NCI-H748 (cell line): Measurements from ENCODE around the gene ANKRD16.
"Not testable (repeated sequence)": the region's sequence is repeated elsewhere in the genome, so short reads cannot be mapped to it uniquely, and the experiment has no call there.

Experiments
- DNase-seq: peaks from one replicate; lab custom pipeline; 2025; ENCODE audit not compliant: unreplicated experiment; lab: John Stamatoyannopoulos, UW

Gene ANKRD16

DNA sequence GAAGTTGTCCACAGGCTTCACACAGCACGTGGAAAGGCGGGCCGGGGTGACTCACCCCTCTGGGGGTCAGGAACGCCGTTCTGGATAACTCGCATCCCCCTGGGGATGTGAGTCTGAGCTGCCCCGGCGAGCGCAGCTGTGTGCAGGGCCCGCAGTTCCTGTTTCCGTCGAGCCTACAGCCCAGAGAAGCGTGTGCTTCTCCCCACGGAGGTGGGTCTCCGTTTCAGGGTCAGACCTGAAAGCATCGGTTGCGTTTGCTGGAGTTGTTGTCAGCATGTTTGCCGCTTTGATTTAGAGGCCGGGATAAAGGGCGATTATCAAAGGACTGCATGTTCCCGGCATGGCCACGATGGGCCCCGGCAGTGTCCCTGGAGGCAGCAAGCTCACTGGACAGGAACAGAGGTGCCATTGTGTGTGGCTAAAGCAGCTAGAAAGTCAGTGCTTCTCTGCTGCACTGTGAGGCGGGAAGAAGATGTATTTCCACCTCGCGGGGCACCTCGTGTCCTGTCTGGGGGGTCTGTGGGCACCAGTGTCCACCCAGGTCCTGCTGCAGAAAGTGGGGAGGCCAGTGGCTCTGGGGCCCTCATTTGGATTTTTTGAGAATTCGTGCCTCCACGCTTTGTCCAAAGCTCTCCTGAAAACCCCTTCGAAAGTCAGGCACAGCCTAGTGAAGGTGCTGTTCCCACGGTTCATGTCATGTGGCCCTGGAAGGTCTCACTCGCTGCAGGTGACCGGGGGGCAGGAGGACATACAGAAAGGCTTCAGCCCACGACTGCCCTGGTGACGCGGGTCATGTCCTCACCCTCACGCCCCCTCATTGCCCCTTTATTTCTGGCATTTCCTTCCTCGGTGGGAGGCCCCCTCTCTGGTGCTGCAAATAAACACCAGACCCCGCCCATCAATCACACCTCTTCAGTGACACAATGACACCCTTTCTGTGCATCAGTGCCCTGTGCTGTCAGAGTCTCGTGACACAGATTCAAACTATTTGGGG is 49.1 kb downstream of the ANKRD16 start:
- DNase-seq = no peak

DNA sequence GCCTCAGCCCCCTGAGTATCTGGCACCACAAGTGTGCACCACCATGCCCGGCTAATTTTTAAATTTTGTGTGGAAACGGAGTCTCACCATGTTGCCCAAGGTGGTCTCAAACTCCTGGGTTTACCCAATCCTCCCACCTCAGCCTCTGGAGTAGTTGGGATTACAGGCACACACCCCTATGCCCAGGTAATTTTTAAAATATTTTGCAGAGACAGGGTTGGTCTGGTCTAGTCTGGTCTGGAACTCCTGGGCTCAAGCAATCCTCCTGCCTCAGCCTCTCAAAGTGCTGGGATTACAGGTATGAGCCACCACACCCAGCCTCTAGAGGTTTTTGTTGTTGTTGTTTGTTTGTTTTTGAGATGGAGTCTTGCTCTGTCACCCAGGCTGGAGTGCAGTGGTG is 53.5 kb downstream of the ANKRD16 start:
- DNase-seq = not testable (repeated sequence)

DNA sequence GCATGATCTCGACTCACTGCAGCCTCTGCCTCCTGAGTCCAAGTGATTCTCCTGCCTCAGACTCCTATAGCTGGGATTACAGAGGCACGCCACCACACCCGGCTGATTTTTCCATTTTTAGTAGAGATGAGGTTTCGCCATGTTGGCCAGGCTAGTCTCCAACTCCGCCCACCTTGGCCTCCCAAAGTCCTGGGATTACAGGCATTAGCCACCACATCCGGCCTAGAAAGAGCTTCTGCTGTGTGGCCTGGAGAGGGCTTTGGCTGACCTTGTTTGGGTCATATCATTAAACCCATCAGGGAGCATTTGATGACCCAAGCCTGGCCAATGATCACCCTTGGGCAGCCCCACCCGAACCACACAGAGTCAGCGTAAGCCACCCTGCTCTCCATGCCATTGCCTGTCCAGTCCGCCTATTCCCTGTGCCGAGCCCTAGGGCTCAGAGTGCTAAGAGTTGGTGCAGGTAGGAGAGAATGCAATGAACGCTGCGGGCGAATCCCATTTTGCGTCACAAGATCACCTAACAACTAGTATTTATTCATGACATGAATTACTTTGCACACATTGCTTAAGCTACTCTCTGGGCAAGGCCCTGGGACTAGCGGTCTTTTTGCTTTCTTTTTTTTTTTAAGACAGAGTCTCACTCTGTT is 54.1 kb downstream of the ANKRD16 start:
- DNase-seq = no peak

DNA sequence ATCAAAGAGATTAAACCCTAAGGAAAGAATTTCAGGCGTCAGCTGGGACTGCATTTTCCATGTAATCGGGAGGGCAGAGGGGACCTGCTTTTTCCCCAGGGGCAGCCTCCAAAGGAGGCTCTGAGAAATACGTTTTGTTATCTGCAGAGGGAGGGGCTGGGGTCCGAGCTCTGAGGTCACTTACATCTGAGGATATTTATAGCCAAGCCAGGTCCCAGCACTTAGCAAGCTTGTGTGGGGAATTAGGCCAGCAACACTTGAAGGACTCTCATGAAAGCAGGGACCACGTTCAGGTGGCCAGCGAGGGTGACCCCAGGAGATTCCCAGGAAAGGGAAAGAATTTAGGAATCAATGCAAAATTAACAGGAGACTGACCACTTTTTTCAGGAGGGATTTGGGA is 55.9 kb downstream of the ANKRD16 start:
- DNase-seq = no peak

DNA sequence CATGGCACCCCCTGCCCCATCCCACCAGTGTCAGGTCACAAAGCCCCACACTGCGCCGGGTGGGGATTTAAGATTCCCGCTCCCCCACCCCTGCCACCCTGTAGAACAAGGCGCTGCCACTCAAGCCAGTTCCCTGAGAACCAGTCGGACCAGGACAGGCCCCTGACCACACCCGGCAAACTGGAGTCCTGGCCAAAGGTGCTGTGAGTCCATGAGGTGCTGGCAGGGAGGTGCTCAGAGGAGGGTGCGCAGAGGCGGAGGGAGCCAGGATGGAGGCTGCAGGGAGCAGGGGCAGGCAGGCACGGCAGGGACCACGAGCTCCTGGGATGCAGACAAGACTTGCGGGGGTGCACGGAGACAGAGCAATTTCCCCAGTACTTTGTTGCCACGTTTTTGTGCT is 56.7 kb downstream of the ANKRD16 start:
- no peak for DNase-seq

DNA sequence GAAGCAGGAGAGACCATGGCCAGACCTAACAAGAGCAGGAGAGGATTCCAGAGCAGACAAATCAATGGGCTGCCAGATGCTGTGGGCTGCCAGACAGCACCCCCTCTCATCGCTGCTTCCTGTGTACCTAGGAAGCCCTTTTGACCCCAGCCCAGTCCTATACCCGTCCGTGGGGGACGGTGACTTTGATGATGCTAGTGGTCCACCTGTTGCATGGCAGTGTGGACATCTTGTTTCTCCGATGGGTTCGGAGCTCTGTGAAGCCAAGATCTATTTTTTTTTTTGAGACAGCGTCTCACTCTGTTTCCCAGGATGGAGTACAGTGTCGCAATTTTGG is 58.3 kb downstream of the ANKRD16 start:
- DNase-seq = no peak

DNA sequence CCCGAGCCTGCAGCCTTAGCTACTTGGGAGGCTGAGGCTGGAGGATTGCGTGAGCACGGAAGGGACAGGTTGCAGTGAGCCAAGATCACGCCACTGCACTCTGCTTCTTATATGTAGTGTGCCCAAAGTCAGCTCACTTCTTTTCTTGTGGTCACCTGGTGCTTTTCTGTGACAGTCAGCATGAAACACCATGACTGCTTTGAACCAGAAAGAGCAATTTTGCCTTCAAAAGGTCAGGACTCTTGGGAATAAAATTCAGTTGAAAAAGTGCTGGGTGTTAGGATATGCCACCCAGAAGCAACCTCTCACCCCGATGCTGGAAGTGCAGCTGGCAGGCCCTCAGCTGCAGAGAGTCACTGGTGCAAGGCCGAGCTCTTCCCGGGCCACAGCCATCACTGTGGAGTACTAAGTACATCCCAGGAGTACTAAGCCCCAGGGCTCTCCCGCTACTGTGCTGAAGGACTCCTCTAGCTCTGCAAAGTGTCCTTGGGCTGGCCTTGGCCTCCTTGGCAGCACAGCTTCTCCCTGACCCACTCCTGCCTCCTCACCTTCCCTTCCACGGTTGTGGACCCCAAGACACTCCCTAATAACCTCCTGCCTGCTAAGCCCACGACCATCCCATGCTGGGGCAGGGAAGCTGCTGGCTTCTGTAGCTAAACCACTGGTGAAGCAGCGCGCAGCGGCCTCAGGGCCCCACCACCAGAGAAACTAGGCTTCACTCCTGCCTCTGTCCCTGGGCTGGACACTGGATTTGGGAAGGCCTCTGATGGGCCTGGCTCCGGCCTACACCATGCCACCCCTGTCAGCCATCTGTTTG is 58.9 kb downstream of the ANKRD16 start:
- no peak for DNase-seq

DNA sequence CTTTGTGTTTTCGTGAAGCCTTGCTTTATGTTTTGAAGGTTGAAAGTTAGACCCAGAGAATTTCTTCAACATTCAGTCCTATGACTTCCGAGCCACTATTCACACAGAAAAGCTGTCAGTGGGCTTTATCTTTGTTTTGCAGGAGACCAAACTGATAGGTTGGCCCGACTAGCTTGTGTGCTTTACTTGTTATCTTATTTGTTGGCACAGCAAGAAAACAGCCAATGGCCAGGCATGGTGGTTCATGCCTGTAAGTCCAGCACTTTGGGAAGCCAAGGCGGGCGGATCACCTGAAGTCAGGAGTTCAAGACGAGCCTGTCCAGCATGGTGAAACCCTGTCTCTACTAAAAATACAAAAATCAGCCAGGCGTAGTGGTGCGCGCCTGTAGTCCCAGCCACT is 60.4 kb downstream of the ANKRD16 start:
- DNase-seq = no peak

DNA sequence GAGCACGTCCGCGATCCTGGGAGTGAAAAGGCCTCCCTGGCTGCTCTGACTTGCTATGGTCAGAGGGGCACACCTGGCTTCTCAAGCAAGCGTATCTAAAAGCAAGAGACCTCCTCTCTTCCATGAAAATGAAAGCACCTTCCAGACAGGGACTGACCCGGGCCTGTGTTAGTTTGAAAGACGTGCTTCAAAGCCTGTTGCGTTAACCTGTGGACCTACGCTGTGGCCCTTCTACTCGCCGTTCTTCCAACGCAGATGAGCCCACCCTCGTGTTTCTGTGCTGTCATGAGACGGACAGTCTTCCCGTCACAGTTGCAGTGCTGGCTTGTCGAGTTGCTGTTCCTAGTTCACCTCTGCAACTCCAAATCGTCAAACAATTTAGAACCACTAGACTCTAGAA is 61.0 kb downstream of the ANKRD16 start:
- DNase-seq = no peak

DNA sequence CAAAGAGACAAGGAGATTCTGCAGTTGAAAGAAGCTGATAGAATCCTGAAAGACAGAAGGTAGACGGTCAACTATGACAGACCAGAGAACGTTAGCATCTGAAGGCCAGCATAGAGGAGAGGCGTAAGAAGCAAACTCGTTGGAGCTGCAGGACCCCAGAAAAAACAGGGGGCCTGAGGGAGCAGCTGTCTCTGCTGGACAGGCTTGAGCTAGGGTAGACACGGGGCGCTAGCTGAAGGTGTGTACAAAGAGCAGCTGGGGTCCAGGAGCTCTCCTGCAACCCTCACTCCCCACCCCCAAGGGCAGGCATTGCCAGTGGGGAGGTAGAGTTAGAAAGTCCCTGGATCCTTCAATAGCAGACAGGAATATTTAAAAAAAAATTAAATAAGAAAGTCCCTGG is 61.9 kb downstream of the ANKRD16 start:
- DNase-seq = no peak

DNA sequence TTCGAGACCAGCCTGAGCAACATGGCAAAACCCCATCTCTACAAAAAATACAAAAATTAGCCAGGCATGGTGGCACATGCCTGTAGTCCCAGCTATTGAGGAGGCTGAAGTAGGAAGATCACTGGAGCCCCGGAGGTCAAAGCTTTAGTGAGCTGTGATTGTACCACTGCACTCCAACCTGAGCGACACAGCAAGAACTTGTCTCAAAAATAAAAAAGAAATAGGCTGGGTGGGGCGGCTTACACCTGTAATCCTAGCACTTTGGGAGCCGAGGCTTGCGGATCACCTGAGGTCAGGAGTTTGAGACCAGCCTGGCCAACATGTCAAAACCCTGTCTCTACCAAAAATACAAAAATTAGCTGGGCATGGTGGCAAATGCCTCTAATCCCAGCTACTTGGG is 63.2 kb downstream of the ANKRD16 start:
- DNase-seq = not testable (repeated sequence)

DNA sequence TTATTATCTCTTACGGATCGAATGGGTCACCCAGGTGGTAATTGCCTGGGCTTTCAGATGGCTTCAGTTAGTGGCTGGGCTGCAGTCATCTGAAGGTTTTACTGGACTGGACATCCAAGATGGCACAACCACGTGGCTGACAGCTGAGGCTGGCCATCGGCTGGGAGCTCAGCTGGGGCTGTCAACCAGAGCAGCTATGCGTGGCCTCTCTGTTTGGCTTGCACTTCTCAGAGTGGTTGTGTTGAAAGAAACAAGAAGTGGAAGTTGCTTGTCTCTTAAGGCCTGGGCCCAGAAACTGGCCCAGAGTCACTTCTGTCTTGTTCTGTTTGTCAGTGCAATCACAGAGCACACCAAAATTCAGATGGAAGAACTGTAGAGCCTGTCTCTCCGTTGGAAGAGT is 70.8 kb downstream of the ANKRD16 start:
- no peak for DNase-seq

DNA sequence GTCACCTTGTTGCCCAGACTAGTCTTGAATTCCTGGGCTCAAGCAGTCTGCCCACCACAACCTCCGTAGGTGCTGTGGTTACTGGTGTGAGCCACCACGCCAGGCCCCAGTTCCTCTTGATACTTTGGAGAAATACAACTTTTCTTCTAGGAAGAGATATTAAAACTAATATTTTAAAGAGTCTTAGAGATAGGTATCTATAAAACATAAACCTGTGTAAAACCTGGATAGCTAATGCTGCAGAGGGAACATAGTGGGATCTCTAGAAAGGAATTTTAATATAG is 71.7 kb downstream of the ANKRD16 start:
- no peak for DNase-seq

DNA sequence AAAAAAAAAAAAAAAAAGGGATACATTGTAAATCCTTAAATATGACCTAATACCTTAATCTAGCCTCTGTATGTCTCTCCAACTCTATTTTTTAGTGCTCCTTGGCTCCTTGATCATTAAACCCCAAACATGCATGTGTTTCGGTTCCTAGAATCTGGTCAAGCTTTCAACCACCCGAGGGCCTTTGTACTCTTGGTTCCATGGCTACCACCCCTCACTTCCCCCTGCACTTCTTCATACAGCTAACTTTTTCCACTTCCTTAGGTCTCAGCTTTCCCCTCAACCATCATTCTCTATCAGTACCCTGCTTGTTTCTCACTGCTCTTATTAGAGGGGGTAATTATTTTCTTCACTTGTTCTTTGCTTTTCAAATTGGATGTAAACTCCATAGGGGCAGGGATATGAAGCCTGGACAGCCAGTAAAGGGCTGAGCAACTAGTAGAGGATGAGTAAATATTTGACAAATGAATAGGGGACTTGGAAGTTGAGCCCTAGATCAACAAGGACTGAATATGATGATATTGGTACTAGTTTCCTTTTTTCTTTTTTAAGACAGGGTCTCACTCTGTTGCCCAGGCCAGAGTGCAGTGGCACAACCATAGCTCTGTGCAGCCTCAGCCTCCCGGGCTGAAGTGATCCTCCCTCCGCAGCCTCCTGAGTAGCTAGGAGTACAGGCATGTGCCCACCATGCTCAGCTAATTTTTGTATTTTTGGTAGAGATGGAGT is 72.2 kb downstream of the ANKRD16 start:
- DNase-seq = no peak

DNA sequence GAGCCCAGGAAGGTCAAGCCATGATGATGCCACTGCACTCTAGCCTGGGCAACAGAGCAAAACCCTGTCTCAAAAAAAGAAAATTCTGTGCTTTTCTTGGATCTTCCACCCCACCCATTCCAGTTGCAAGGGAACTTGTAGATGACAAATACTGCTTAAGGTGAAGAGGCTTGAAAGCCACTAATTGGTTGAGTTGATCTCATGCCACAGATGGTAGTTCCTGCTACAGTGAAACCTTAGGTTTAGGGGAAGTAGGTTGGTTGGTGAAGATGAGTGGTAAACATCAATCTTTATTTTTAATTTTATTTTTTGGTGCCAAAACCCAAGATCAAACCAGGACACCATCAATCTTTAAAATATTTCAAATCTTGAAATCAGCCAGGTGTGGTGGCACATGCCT is 73.5 kb downstream of the ANKRD16 start:
- DNase-seq = no peak

DNA sequence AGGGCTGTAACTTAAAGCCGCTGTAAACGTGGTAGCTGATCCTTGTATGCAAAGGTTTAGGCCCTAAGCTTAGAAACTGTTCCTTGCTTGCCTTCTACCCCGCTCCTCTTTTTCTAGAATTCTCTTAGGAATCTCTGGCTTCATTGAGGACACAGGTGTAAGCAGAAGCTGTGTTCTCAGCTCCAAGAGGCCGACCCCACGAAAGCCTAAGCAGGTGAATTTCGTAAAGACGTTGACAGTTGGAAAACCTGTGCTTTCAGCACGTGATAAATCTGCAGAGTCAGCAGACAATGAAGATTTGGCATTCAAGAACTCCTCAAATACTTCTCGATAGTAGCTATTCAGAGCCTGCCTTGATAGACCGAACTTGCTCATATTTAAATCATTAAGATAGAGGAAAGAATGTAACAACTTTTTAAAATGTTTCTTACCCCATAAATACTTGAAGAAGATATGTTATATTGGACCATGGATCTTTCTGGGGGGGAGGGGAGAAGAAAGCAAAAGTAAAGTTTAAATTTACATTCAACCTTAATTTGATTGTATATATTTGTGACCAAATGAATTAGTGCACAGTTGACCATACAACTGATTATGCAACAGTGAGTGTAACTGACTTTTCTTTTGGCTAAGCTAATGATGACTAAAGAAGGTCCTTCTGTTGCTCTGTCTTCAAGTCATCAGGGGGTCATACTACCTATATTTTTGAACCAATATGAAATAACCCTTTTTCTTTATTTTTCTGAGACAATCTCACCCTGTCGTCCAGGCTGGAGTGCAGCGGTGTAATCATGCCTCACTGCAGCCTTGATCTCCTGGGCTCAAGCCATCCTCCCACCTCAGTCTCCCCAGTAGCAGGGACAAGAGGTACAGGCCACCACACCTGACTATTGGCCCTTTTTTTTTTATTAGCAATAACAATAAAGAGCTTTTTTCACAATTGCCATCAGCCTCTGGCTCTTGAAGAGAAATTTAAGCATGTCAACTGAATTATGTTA is 75.3 kb downstream of the ANKRD16 start:
- DNase-seq = peak; percentile 29

DNA sequence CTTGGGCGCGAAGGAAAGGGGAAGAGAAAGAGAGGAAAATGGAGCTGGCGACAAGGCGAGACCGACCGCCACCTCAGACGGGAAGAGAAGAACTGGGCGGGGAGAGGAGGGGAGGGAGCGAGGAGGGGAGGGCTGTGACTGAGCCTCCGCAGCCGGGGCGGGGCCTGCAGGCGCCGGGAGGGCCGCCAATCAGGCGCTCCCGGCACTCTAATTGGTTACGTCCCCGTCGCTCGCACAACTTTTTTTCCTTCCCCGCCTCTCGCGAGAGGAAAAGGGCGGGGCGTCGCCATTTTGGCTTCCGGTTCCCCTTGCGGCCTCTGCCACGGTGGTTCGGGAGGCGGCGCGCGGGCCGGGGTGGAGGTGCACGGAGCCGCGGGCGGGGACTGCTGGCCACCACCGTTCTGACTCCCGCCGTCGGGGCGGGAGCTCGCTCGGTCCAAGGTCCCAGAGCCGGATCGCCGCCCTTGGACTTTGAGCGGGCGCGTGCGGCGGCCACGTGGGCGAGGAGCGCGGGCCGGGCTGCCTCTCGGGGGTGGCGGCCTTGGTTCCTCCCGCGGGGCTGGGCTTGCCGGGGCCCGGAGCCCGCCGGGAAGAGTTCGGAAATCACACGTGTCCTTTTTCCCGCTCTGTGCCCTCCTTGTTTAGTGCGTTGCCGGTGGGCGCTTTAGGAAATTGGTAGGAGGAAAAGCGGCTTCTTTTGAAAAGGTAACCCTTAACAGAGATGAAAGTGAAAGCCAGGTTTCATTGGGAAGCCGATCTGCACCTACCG is 76.2 kb downstream of the ANKRD16 start, which contains the start of gene GDI2:
Gene GDI2, minus strand, starts transcription at position 94 of the 769 bp plus-strand sequence. CDS start 176 bp downstream, outside the sequence.
- DNase-seq = peak; percentile 96

DNA sequence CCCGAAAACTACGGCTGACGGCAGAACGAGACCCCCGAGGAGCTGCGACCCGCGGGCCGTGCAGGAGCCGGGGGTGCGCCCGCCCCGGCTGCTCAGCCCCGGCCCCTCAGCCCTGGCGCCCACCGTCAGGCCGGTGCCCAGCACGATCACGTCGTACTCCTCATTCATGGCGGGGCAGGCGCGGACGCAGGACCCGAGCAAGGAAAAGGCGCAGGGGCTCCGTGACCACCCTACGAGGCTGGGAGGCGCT is 76.7 kb downstream of the ANKRD16 start:
- no peak for DNase-seq

DNA sequence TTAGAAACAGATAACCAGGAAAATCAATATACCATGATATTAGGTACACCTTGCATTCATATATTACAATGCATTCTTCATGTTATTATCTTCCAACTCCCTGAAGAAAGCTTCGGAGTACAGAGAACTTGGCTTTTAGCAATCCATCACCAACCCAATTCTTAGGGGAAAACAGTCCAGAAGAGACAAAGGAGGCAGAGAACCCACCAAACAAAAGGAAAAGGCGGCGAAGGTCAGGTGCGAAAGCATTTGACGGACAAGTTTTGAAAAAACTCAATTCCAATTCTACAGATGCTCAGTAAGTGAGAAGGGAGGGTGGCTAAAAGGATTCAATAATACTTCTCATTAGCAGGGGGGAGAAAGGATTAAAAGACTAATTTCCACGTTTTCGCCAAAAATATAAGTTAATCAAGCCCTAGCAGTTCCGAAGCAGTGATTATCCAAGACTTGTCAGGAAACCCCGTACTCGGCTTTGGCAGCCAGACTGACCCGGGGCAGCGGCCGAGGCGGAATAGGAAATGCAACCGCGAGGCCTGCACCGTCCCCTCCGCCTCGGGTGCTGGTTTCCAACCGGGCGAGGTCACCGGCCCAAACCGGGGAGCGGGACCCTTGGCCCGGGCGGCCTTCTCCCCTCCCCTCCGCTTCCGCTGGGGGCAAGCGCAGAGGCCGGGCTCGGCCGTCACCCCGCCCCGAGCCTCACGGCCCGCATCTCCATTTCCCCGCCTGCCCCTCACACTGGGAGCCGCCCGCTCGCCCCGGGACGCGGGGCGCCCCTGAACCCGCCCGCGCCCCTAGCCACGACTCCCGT is 77.2 kb downstream of the ANKRD16 start:
- DNase-seq = peak; percentile 51
